IMR-90 (cell line): ENCODE measurements around the gene OTULINL. TPM values are rescaled to one million over a fixed set of nuclear protein-coding genes. Genes with fewer than 3 reads are reported as not detected.

Source experiments
- ATAC-seq: fragments of 200-7000 bp; cut with Tn5 transposase; 2 replicates; pipeline ENCODE4 v1.9.1; 2020; ENCODE audit warnings: low read depth, mild to moderate bottlenecking, moderate library complexity
- BruUV-seq: library from RNA; stranded (reverse); fragments of 400-500 nt; replicated peaks from 2 replicates; lab custom pipeline; 2021; lab: Mats Ljungman, UMichigan
- CTCF ChIA-PET: fragments of 300-600 bp; formaldehyde crosslinking; extraction: SDS; loops from one replicate; lab custom pipeline; 2021; ENCODE audit warnings: antibody characterized with exemption; lab: Yijun Ruan, JAX
- POLR2A ChIA-PET: fragments of 300-600 bp; sonication (Branson Sonifier 250); formaldehyde crosslinking; loops from one replicate; lab custom pipeline; 2022; ENCODE audit warnings: antibody characterized with exemption; ENCODE audit not compliant: unreplicated experiment; lab: Charles Lee
- DNase-seq: peaks from one replicate; pipeline ENCODE4 v3.0.0; 2013
- H2AFZ ChIP-seq: replicated peaks from 2 replicates; pipeline ENCODE3; 2013; ENCODE audit warnings: low read length, mild to moderate bottlenecking; ENCODE audit not compliant: poor library complexity
- H2AK5ac ChIP-seq: 2 replicates; pipeline ENCODE4 v1.6.1; 2013; ENCODE audit warnings: low read depth, low read length, inconsistent platforms
- H2AK9ac ChIP-seq: replicated peaks from 2 replicates; pipeline ENCODE3; 2013; ENCODE audit warnings: mild to moderate bottlenecking, low read depth, low read length, moderate library complexity; ENCODE audit not compliant: poor library complexity
- H2BK120ac ChIP-seq: 2 replicates; pipeline ENCODE4 v1.6.1; 2013; ENCODE audit warnings: low read depth, low read length, inconsistent platforms
- H2BK15ac ChIP-seq: 3 replicates; pipeline ENCODE4 v1.6.1; 2013; ENCODE audit warnings: low read depth, low read length, inconsistent platforms
- H2BK20ac ChIP-seq: 2 replicates; pipeline ENCODE4 v1.6.1; 2013; ENCODE audit warnings: low read depth, mild to moderate bottlenecking, inconsistent platforms, low read length, moderate library complexity
- H2BK5ac ChIP-seq: 2 replicates; pipeline ENCODE4 v1.6.1; 2013; ENCODE audit warnings: mild to moderate bottlenecking, low read depth, low read length, inconsistent platforms; ENCODE audit not compliant: poor library complexity, severe bottlenecking
- H3K14ac ChIP-seq: replicated peaks from 2 replicates; pipeline ENCODE4 v1.6.1; 2013; ENCODE audit warnings: low read depth, low read length, inconsistent platforms
- H3K18ac ChIP-seq: 2 replicates; pipeline ENCODE4 v1.6.1; 2013; ENCODE audit warnings: low read depth, low read length, control low read depth
- H3K23ac ChIP-seq: 2 replicates; pipeline ENCODE4 v1.6.1; 2013; ENCODE audit warnings: low read depth, low read length, inconsistent platforms
- H3K27ac ChIP-seq: 2 replicates; pipeline ENCODE4 v1.5.1; 2013; ENCODE audit warnings: mild to moderate bottlenecking, control low read depth, low read length; ENCODE audit not compliant: insufficient read depth
- H3K27me3 ChIP-seq: 2 replicates; pipeline ENCODE4 v1.6.1; 2013; ENCODE audit warnings: low read length; ENCODE audit not compliant: control insufficient read depth, insufficient read depth
- H3K36me3 ChIP-seq: 2 replicates; pipeline ENCODE4 v1.6.1; 2013; ENCODE audit warnings: low read length, mixed read lengths; ENCODE audit not compliant: control insufficient read depth, insufficient read depth
- H3K4ac ChIP-seq: 2 replicates; pipeline ENCODE4 v1.6.1; 2013; ENCODE audit warnings: low read depth, low read length, inconsistent platforms
- H3K4me1 ChIP-seq: 2 replicates; pipeline ENCODE4 v1.6.1; 2013; ENCODE audit warnings: low read length, mixed read lengths; ENCODE audit not compliant: control insufficient read depth, insufficient read depth
- H3K4me2 ChIP-seq: 2 replicates; pipeline ENCODE4 v1.6.1; 2013; ENCODE audit warnings: low read depth, mild to moderate bottlenecking, control low read depth, low read length, moderate library complexity
- H3K4me3 ChIP-seq: 2 replicates; pipeline ENCODE4 v1.5.1; 2013; ENCODE audit warnings: low read depth, mild to moderate bottlenecking, control low read depth, low read length, moderate library complexity; ENCODE audit not compliant: insufficient read depth
- H3K56ac ChIP-seq: 2 replicates; pipeline ENCODE4 v1.6.1; 2013; ENCODE audit warnings: low read length, inconsistent platforms; ENCODE audit not compliant: insufficient read depth; ENCODE audit errors: extremely low read depth
- H3K79me1 ChIP-seq, 2 experiments: 2 replicates each; pipeline ENCODE4 v1.6.1; 2013; ENCODE audit warnings: low read length in 2 of 2, inconsistent platforms in 1 of 2, low read depth in 1 of 2
- H3K9ac ChIP-seq: 2 replicates; pipeline ENCODE4 v1.6.1; 2013; ENCODE audit warnings: low read depth, low read length, control low read depth
- H3K9me1 ChIP-seq: 2 replicates; pipeline ENCODE4 v1.6.1; 2013; ENCODE audit warnings: low read length, inconsistent platforms; ENCODE audit not compliant: insufficient read depth
- H3K9me3 ChIP-seq: 2 replicates; pipeline ENCODE4 v1.6.1; 2013; ENCODE audit warnings: low read length; ENCODE audit not compliant: control insufficient read depth, insufficient read depth
- H4K20me1 ChIP-seq: 2 replicates; pipeline ENCODE4 v1.6.1; 2013; ENCODE audit warnings: low read length, inconsistent platforms; ENCODE audit not compliant: insufficient read depth
- H4K5ac ChIP-seq: 2 replicates; pipeline ENCODE4 v1.6.1; 2013; ENCODE audit warnings: mild to moderate bottlenecking, low read depth, low read length, control low read depth
- H4K8ac ChIP-seq, 2 experiments: 2 replicates each; pipeline ENCODE4 v1.6.1; 2013; ENCODE audit warnings: low read depth in 2 of 2, low read length in 2 of 2, control low read depth in 1 of 2, inconsistent platforms in 1 of 2
- H4K91ac ChIP-seq: 2 replicates; pipeline ENCODE4 v1.6.1; 2013; ENCODE audit warnings: low read depth, low read length, inconsistent platforms; ENCODE audit not compliant: insufficient read depth
- BHLHE40 ChIP-seq: fragments of 150-350 bp; IDR thresholded peaks from 2 replicates; pipeline ENCODE4 v1.6.1; 2016; ENCODE audit warnings: mild to moderate bottlenecking, low read depth, low read length
- CEBPB ChIP-seq: IDR thresholded peaks from 2 replicates; pipeline ENCODE4 v1.6.1; 2012; ENCODE audit warnings: low read depth, low read length, improper control_type of control experiment
- CHD1 ChIP-seq: IDR thresholded peaks from 2 replicates; pipeline ENCODE4 v1.6.1; 2012; ENCODE audit warnings: low read depth, low read length, improper control_type of control experiment
- FOS ChIP-seq: fragments of 150-350 bp; IDR thresholded peaks from 2 replicates; pipeline ENCODE4 v1.6.1; 2016; ENCODE audit warnings: low read depth, low read length
- MAFK ChIP-seq: IDR thresholded peaks from 2 replicates; pipeline ENCODE4 v1.6.1; 2012; ENCODE audit warnings: low read depth, low read length, improper control_type of control experiment
- MAZ ChIP-seq: IDR thresholded peaks from 2 replicates; pipeline ENCODE4 v1.6.1; 2012; ENCODE audit warnings: low read depth, mild to moderate bottlenecking, low read length, improper control_type of control experiment, moderate library complexity, borderline replicate concordance
- MXI1 ChIP-seq: IDR thresholded peaks from 2 replicates; pipeline ENCODE4 v1.6.1; 2012; ENCODE audit warnings: low read depth, mild to moderate bottlenecking, low read length, moderate library complexity, borderline replicate concordance
- NFE2L2 ChIP-seq: fragments of 150-350 bp; IDR thresholded peaks from 2 replicates; pipeline ENCODE4 v1.6.1; 2016; ENCODE audit warnings: low read depth, mild to moderate bottlenecking, low read length
- RAD21 ChIP-seq: IDR thresholded peaks from 2 replicates; pipeline ENCODE4 v1.6.1; 2012; ENCODE audit warnings: low read length, improper control_type of control experiment
- RFX5 ChIP-seq: IDR thresholded peaks from 2 replicates; pipeline ENCODE4 v1.8.0; 2012; ENCODE audit warnings: low read depth, mild to moderate bottlenecking, low read length, moderate library complexity
- WGBS, 2 experiments: methylation state at CpG; one replicate each; pipeline versions ENCODE4 v1.1.5 to v1.1.7; 2013; ENCODE audit warnings: missing lambda C conversion rate in 2 of 2; ENCODE audit not compliant: insufficient read length in 1 of 2; ENCODE audit errors: extremely low coverage in 2 of 2; 5-methylcytosine and 5-hydroxymethylcytosine counted together
- dilution Hi-C: fragments of 300-500 bp; cut with HindIII; formaldehyde crosslinking; loops from one replicate; pipeline ENCODE4 v1.14.3; 2018; ENCODE audit warnings: low sequenced_read_pairs; ENCODE audit not compliant: unreplicated experiment
- in situ Hi-C: fragments of 300-500 bp; cut with MboI; formaldehyde crosslinking; loops from 3 replicates; pipeline ENCODE4 v1.14.3; 2019; ENCODE audit warnings: low sequenced_read_pairs, inconsistent platforms, mixed read lengths
- intact Hi-C: fragments of 100-400 bp; cut with micrococcal nuclease; formaldehyde crosslinking; loops from 2 replicates; pipeline ENCODE4 v1.10.0; 2022
- polyA plus RNA-seq, 3 experiments: library from polyadenylated mRNA; depleted of rRNA; stranded (reverse); fragments of >200 nt; gene quantifications; 2 replicates each; pipeline ENCODE4 v1.2.3, GENCODE V29; 2012; ENCODE audit warnings: low replicate concordance in 1 of 3
- total RNA-seq: library from RNA; depleted of rRNA; stranded (reverse); fragments of >200 nt; gene quantifications from 2 replicates; pipeline ENCODE4 v1.2.3, GENCODE V29; 2012

OTULINL gene
- total and polyA plus RNA-seq, 2 of the 4 experiments (the other 2 are of a cell fraction), result 0.09 to 0.18 TPM

GRCh38 chr5:14556015-14556414 lies 25.6 kb upstream of the OTULINL start:
- no peaks in the 10 kb centered on the region for H3K4me1 ChIP-seq
- no peaks in the 10 kb centered on the region for H3K9me3 ChIP-seq
- no peak overlapping the region for H2BK120ac ChIP-seq
- H2AK5ac ChIP-seq, result no peak overlapping the region
- H4K20me1 ChIP-seq, result no peaks in the 10 kb centered on the region
- BruUV-seq, result no TSS peak
- WGBS, 2 experiments, result no CpG with 5 or more reads among the region's 2 CpGs
- intact Hi-C loops (no loop called here), in situ Hi-C loops (no loop called here), dilution Hi-C loops (no loop called here)
- H3K4me2 ChIP-seq, result no peak overlapping the region
- no peak overlapping the region for H3K23ac ChIP-seq
- H3K14ac ChIP-seq, result no peak overlapping the region
- no peak overlapping the region for H3K27ac ChIP-seq
- CTCF ChIA-PET, result no interaction called here
- no peaks in the 10 kb centered on the region for H3K36me3 ChIP-seq
- DNase-seq, result no peak
- H4K5ac ChIP-seq, result no peak overlapping the region
- no peak overlapping the region for H3K4me3 ChIP-seq
- H2AK9ac ChIP-seq, result no peak overlapping the region
- no peak overlapping the region for H3K9ac ChIP-seq
- ATAC-seq, result no peak
- H3K18ac ChIP-seq, result no peak overlapping the region
- POLR2A ChIA-PET, result no interaction called here
- H3K27me3 ChIP-seq, result peaks cover 30% of the 10 kb centered on the region
- no peak overlapping the region for H2BK15ac ChIP-seq
- no peak for TF ChIP-seq CHD1
- no peak for TF ChIP-seq MAFK
- TF ChIP-seq CEBPB, result no peak
- no peak for TF ChIP-seq NFE2L2
- TF ChIP-seq RAD21, result no peak
- no peak for TF ChIP-seq BHLHE40
- no peak for TF ChIP-seq RFX5
- TF ChIP-seq FOS, result no peak
- no peak for TF ChIP-seq MAZ
- TF ChIP-seq MXI1, result no peak
- H3K56ac ChIP-seq, result no peak overlapping the region
- no peak overlapping the region for H3K4ac ChIP-seq
- H2AFZ ChIP-seq, result no peak overlapping the region
- no peaks in the 10 kb centered on the region for H3K79me1 ChIP-seq
- H4K8ac ChIP-seq, result no peak overlapping the region
- no peak overlapping the region for H4K91ac ChIP-seq
- no peak overlapping the region for H2BK20ac ChIP-seq
- no peak overlapping the region for H2BK5ac ChIP-seq
- H3K9me1 ChIP-seq, result no peaks in the 10 kb centered on the region
